ENCODE results near the gene BPI.

Gene BPI

DNA sequence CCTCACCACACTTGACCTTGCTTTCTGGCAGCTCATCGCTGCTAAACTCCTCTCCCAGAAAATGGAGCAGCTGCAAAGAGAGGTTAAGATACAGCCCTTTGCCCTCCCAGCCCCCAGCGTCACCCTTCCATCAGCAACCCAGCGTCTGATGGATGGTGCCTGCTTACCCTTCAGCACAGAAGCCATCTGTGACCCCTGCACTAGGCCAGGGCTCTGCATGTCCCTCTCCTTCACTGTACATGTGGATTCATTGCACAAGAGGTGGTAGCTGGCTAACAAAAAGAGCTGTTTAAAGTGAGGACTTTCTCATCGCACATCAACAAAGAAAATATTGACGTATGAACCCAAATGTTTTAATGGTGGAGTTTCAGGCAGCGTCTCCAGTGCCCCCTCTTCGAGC, 54.6 kb downstream of the BPI start:
- in situ Hi-C loops (cut with HindIII; ENCODE audit: low sequenced_read_pairs): no loop called here
- TF ChIP-seq CTCF (IDR thresholded peaks at IDR 0.05; ENCODE audit: low read depth, low read length, missing control alignments): no peak
- H3K4me3 ChIP-seq (ENCODE audit: low read depth, low read length): no peak overlapping the region
- DNase-seq (ENCODE audit: low read depth): no peak

DNA sequence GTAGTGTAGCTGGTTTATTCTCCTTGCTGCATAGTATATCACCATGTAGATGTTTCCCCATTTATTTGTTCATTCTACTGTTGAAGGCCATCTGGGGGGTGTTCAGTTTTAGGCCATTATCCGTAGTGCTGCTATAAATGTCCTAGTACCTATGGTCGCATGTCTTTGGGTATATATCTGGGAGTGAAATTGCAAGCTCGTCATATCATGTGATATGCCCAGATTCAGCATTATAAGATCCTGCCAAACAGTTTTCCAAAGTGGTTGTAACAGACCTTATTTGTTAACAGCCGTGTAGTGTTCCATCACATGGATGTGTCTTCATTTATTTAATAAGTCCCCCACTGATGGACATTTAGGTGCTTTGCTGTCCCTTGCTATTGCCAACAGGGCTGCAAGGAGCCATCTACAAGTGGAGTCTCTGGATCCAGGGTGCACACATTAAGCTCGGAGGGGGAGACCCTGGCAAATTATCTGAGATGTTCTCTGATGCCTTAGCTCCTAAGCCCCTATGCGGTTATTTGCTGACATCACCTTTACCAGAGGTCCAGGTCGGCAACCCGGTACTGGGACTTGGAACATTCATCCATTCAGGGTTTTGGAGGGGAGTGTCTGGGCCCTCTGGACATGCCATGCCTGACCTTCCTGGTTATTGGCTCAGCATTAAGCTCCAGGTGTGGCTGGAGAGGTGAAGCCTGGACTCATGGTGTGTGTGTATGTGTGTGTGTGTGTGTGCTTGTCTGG, 59.2 kb downstream of the BPI start:
- in situ Hi-C loops (cut with HindIII; ENCODE audit: low sequenced_read_pairs): no loop called here
- no peak for TF ChIP-seq CTCF (IDR thresholded peaks at IDR 0.05; ENCODE audit: low read depth, low read length, missing control alignments)
- no peak for DNase-seq (ENCODE audit: low read depth)
- H3K4me3 ChIP-seq (ENCODE audit: low read depth, low read length): no peak overlapping the region

- DNase-seq (ENCODE audit: low read depth): no peak
- in situ Hi-C loops (cut with HindIII; ENCODE audit: low sequenced_read_pairs): no loop called here
- TF ChIP-seq CTCF (IDR thresholded peaks at IDR 0.05; ENCODE audit: low read depth, low read length, missing control alignments): no peak
- H3K4me3 ChIP-seq (ENCODE audit: low read depth, low read length): no peak overlapping the region
Measured at GRCh38 chr20:38369389-38369788, 65.4 kb downstream of the BPI start.

- no peak overlapping the region for H3K4me3 ChIP-seq (ENCODE audit: low read depth, low read length)
- TF ChIP-seq CTCF (IDR thresholded peaks at IDR 0.05; ENCODE audit: low read depth, low read length, missing control alignments): no peak
- no peak for DNase-seq (ENCODE audit: low read depth)
- in situ Hi-C loops (cut with HindIII; ENCODE audit: low sequenced_read_pairs): no loop called here
Measured at GRCh38 chr20:38372806-38373205, 68.8 kb downstream of the BPI start.

DNA sequence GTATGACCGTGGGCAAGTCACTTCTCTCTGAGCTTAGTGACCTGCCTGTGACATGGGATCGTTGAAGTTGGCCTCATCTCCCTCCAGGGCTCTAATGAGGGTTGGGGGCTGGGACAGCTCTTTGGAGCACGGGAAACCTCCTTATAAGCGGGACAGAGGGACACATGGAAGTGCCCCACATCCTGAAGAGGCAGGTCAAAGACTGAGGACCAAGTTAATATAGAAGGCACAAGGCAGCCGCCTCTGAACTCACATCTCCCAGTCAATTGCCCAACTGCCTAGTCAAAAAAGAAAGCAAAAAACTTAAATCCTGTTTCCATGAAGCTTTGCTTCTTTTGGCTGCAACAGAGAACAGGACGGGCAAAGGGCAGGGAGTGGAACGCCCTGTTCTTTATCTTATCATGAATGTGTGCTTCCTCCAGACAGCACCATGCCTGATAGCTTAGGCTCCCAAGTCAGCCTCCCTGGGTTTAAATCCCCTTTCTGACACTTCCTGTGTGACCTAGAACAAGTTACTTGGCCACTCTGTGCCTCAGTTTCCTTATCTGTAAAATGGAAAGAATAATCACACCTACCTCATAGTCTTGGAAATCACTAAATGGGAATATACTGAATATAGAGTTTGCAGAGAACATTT, 69.4 kb downstream of the BPI start:
- no peak for DNase-seq (ENCODE audit: low read depth)
- no peak overlapping the region for H3K4me3 ChIP-seq (ENCODE audit: low read depth, low read length)
- TF ChIP-seq CTCF (IDR thresholded peaks at IDR 0.05; ENCODE audit: low read depth, low read length, missing control alignments): no peak
- in situ Hi-C loops (cut with HindIII; ENCODE audit: low sequenced_read_pairs): no loop called here

GRCh38 chr20:38373898-38374297, 69.9 kb downstream of the BPI start:
- no peak overlapping the region for H3K4me3 ChIP-seq (ENCODE audit: low read depth, low read length)
- DNase-seq (ENCODE audit: low read depth): no peak
- TF ChIP-seq CTCF (IDR thresholded peaks at IDR 0.05; ENCODE audit: low read depth, low read length, missing control alignments): no peak
- in situ Hi-C loops (cut with HindIII; ENCODE audit: low sequenced_read_pairs): no loop called here
